Inferior parietal cortex (tissue), 1 donor: ENCODE results near the gene NGFR.

ENCODE experiments used
- DNase-seq: peaks from one replicate; pipeline ENCODE4 v3.0.0-alpha.2; 2016; ENCODE audit errors: extremely low spot score

NGFR gene

GRCh38 chr17:49494986-49495841, at the start of gene NGFR:
Gene NGFR, plus strand, starts transcription at chr17:49495293. Its CDS starts 125 bp downstream, at chr17:49495418.
- DNase-seq = peak; percentile 36

- DNase-seq = no peak
These were observed 49.5 kb upstream of the NGFR start for GRCh38 chr17:49445591-49445990.

GRCh38 chr17:49447628-49448302, 47.3 kb upstream of the NGFR start:
- no peak for DNase-seq

- DNase-seq = no peak
These were observed 44.9 kb upstream of the NGFR start for GRCh38 chr17:49450181-49450580.

- no peak for DNase-seq
These were observed 44.4 kb upstream of the NGFR start for GRCh38 chr17:49450735-49451134.

GRCh38 chr17:49452201-49452600, 42.9 kb upstream of the NGFR start:
- DNase-seq = no peak

- DNase-seq = no peak
These were observed 42.4 kb upstream of the NGFR start for GRCh38 chr17:49452661-49453060.

GRCh38 chr17:49454050-49454449, 41.0 kb upstream of the NGFR start:
- peak; percentile 50 for DNase-seq

GRCh38 chr17:49455272-49455861, 39.7 kb upstream of the NGFR start:
- DNase-seq = no peak

GRCh38 chr17:49456183-49456965, 38.7 kb upstream of the NGFR start:
- no peak for DNase-seq

GRCh38 chr17:49457564-49458535, 37.2 kb upstream of the NGFR start:
- no peak for DNase-seq

GRCh38 chr17:49459401-49459984, 35.6 kb upstream of the NGFR start:
- no peak for DNase-seq

GRCh38 chr17:49460401-49460800, 34.7 kb upstream of the NGFR start:
- no peak for DNase-seq

GRCh38 chr17:49461580-49461979, 33.5 kb upstream of the NGFR start:
- no peak for DNase-seq

GRCh38 chr17:49464049-49464448, 31.0 kb upstream of the NGFR start:
- DNase-seq = no peak

GRCh38 chr17:49465331-49465903, 29.7 kb upstream of the NGFR start:
- no peak for DNase-seq

GRCh38 chr17:49466436-49466835, 28.7 kb upstream of the NGFR start:
- no peak for DNase-seq

- DNase-seq = no peak
These were observed 27.9 kb upstream of the NGFR start for GRCh38 chr17:49467175-49467574.

GRCh38 chr17:49468811-49469385, 26.2 kb upstream of the NGFR start:
- DNase-seq = no peak
